IMR-90 (cell line): ENCODE data around the gene MARCHF6. TPM values are rescaled to one million over a fixed set of nuclear protein-coding genes. Genes with fewer than 3 reads are reported as not detected.

ENCODE experiments used
- ATAC-seq: fragments of 200-7000 bp; cut with Tn5 transposase; 2 replicates; pipeline ENCODE4 v1.9.1; 2020; ENCODE audit warnings: low read depth, mild to moderate bottlenecking, moderate library complexity
- BruUV-seq: library from RNA; stranded (reverse); fragments of 400-500 nt; replicated peaks from 2 replicates; lab custom pipeline; 2021; lab: Mats Ljungman, UMichigan
- CTCF ChIA-PET: fragments of 300-600 bp; formaldehyde crosslinking; extraction: SDS; loops from one replicate; lab custom pipeline; 2021; ENCODE audit warnings: antibody characterized with exemption; lab: Yijun Ruan, JAX
- POLR2A ChIA-PET: fragments of 300-600 bp; sonication (Branson Sonifier 250); formaldehyde crosslinking; loops from one replicate; lab custom pipeline; 2022; ENCODE audit warnings: antibody characterized with exemption; ENCODE audit not compliant: unreplicated experiment; lab: Charles Lee
- DNase-seq: peaks from one replicate; pipeline ENCODE4 v3.0.0; 2013
- H2AFZ ChIP-seq: replicated peaks from 2 replicates; pipeline ENCODE3; 2013; ENCODE audit warnings: low read length, mild to moderate bottlenecking; ENCODE audit not compliant: poor library complexity
- H2AK5ac ChIP-seq: 2 replicates; pipeline ENCODE4 v1.6.1; 2013; ENCODE audit warnings: low read depth, low read length, inconsistent platforms
- H2AK9ac ChIP-seq: replicated peaks from 2 replicates; pipeline ENCODE3; 2013; ENCODE audit warnings: mild to moderate bottlenecking, low read depth, low read length, moderate library complexity; ENCODE audit not compliant: poor library complexity
- H2BK120ac ChIP-seq: 2 replicates; pipeline ENCODE4 v1.6.1; 2013; ENCODE audit warnings: low read depth, low read length, inconsistent platforms
- H2BK15ac ChIP-seq: 3 replicates; pipeline ENCODE4 v1.6.1; 2013; ENCODE audit warnings: low read depth, low read length, inconsistent platforms
- H2BK20ac ChIP-seq: 2 replicates; pipeline ENCODE4 v1.6.1; 2013; ENCODE audit warnings: low read depth, mild to moderate bottlenecking, inconsistent platforms, low read length, moderate library complexity
- H2BK5ac ChIP-seq: 2 replicates; pipeline ENCODE4 v1.6.1; 2013; ENCODE audit warnings: mild to moderate bottlenecking, low read depth, low read length, inconsistent platforms; ENCODE audit not compliant: poor library complexity, severe bottlenecking
- H3K14ac ChIP-seq: replicated peaks from 2 replicates; pipeline ENCODE4 v1.6.1; 2013; ENCODE audit warnings: low read depth, low read length, inconsistent platforms
- H3K18ac ChIP-seq: 2 replicates; pipeline ENCODE4 v1.6.1; 2013; ENCODE audit warnings: low read depth, low read length, control low read depth
- H3K23ac ChIP-seq: 2 replicates; pipeline ENCODE4 v1.6.1; 2013; ENCODE audit warnings: low read depth, low read length, inconsistent platforms
- H3K27ac ChIP-seq: 2 replicates; pipeline ENCODE4 v1.5.1; 2013; ENCODE audit warnings: mild to moderate bottlenecking, control low read depth, low read length; ENCODE audit not compliant: insufficient read depth
- H3K27me3 ChIP-seq: 2 replicates; pipeline ENCODE4 v1.6.1; 2013; ENCODE audit warnings: low read length; ENCODE audit not compliant: control insufficient read depth, insufficient read depth
- H3K36me3 ChIP-seq: 2 replicates; pipeline ENCODE4 v1.6.1; 2013; ENCODE audit warnings: low read length, mixed read lengths; ENCODE audit not compliant: control insufficient read depth, insufficient read depth
- H3K4ac ChIP-seq: 2 replicates; pipeline ENCODE4 v1.6.1; 2013; ENCODE audit warnings: low read depth, low read length, inconsistent platforms
- H3K4me1 ChIP-seq: 2 replicates; pipeline ENCODE4 v1.6.1; 2013; ENCODE audit warnings: low read length, mixed read lengths; ENCODE audit not compliant: control insufficient read depth, insufficient read depth
- H3K4me2 ChIP-seq: 2 replicates; pipeline ENCODE4 v1.6.1; 2013; ENCODE audit warnings: low read depth, mild to moderate bottlenecking, control low read depth, low read length, moderate library complexity
- H3K4me3 ChIP-seq: 2 replicates; pipeline ENCODE4 v1.5.1; 2013; ENCODE audit warnings: low read depth, mild to moderate bottlenecking, control low read depth, low read length, moderate library complexity; ENCODE audit not compliant: insufficient read depth
- H3K56ac ChIP-seq: 2 replicates; pipeline ENCODE4 v1.6.1; 2013; ENCODE audit warnings: low read length, inconsistent platforms; ENCODE audit not compliant: insufficient read depth; ENCODE audit errors: extremely low read depth
- H3K79me1 ChIP-seq, 2 experiments: 2 replicates each; pipeline ENCODE4 v1.6.1; 2013; ENCODE audit warnings: low read length in 2 of 2, inconsistent platforms in 1 of 2, low read depth in 1 of 2
- H3K9ac ChIP-seq: 2 replicates; pipeline ENCODE4 v1.6.1; 2013; ENCODE audit warnings: low read depth, low read length, control low read depth
- H3K9me1 ChIP-seq: 2 replicates; pipeline ENCODE4 v1.6.1; 2013; ENCODE audit warnings: low read length, inconsistent platforms; ENCODE audit not compliant: insufficient read depth
- H3K9me3 ChIP-seq: 2 replicates; pipeline ENCODE4 v1.6.1; 2013; ENCODE audit warnings: low read length; ENCODE audit not compliant: control insufficient read depth, insufficient read depth
- H4K20me1 ChIP-seq: 2 replicates; pipeline ENCODE4 v1.6.1; 2013; ENCODE audit warnings: low read length, inconsistent platforms; ENCODE audit not compliant: insufficient read depth
- H4K5ac ChIP-seq: 2 replicates; pipeline ENCODE4 v1.6.1; 2013; ENCODE audit warnings: mild to moderate bottlenecking, low read depth, low read length, control low read depth
- H4K8ac ChIP-seq, 2 experiments: 2 replicates each; pipeline ENCODE4 v1.6.1; 2013; ENCODE audit warnings: low read depth in 2 of 2, low read length in 2 of 2, control low read depth in 1 of 2, inconsistent platforms in 1 of 2
- H4K91ac ChIP-seq: 2 replicates; pipeline ENCODE4 v1.6.1; 2013; ENCODE audit warnings: low read depth, low read length, inconsistent platforms; ENCODE audit not compliant: insufficient read depth
- CEBPB ChIP-seq: IDR thresholded peaks from 2 replicates; pipeline ENCODE4 v1.6.1; 2012; ENCODE audit warnings: low read depth, low read length, improper control_type of control experiment
- MAFK ChIP-seq: IDR thresholded peaks from 2 replicates; pipeline ENCODE4 v1.6.1; 2012; ENCODE audit warnings: low read depth, low read length, improper control_type of control experiment
- WGBS, 2 experiments: methylation state at CpG; one replicate each; pipeline versions ENCODE4 v1.1.5 to v1.1.7; 2013; ENCODE audit warnings: missing lambda C conversion rate in 2 of 2; ENCODE audit not compliant: insufficient read length in 1 of 2; ENCODE audit errors: extremely low coverage in 2 of 2; 5-methylcytosine and 5-hydroxymethylcytosine counted together
- dilution Hi-C: fragments of 300-500 bp; cut with HindIII; formaldehyde crosslinking; loops from one replicate; pipeline ENCODE4 v1.14.3; 2018; ENCODE audit warnings: low sequenced_read_pairs; ENCODE audit not compliant: unreplicated experiment
- in situ Hi-C: fragments of 300-500 bp; cut with MboI; formaldehyde crosslinking; loops from 3 replicates; pipeline ENCODE4 v1.14.3; 2019; ENCODE audit warnings: low sequenced_read_pairs, inconsistent platforms, mixed read lengths
- intact Hi-C: fragments of 100-400 bp; cut with micrococcal nuclease; formaldehyde crosslinking; loops from 2 replicates; pipeline ENCODE4 v1.10.0; 2022
- polyA plus RNA-seq, 3 experiments: library from polyadenylated mRNA; depleted of rRNA; stranded (reverse); fragments of >200 nt; gene quantifications; 2 replicates each; pipeline ENCODE4 v1.2.3, GENCODE V29; 2012; ENCODE audit warnings: low replicate concordance in 1 of 3
- total RNA-seq: library from RNA; depleted of rRNA; stranded (reverse); fragments of >200 nt; gene quantifications from 2 replicates; pipeline ENCODE4 v1.2.3, GENCODE V29; 2012

The MARCHF6 gene
- total and polyA plus RNA-seq, 2 of the 4 experiments (the other 2 are of a cell fraction): 55.2 to 62.6 TPM

DNA sequence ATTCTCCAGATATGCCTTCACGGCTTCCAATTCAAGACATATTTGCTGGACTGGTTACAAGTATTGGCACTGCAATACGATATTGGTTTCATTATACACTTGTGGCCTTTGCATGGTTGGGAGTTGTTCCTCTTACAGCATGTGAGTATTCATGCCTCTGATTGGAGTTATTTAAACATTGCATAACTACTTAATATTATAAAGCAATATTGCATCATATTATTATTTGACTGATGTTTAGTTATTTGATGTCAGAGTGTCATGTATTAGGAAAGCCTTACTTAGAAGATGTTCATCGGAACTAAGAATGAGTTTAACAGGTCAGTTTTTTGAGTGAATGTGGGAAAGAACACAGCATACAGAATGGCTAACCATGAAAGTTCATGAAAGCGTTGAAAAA, 28.3 kb downstream of the MARCHF6 start:
- no TSS peak for BruUV-seq
- no peak overlapping the region for H3K4me2 ChIP-seq
- no peak overlapping the region for H4K91ac ChIP-seq
- H3K4me1 ChIP-seq: peaks cover 5% of the 10 kb centered on the region
- intact Hi-C loops: no loop called here
- no peak for TF ChIP-seq MAFK
- TF ChIP-seq CEBPB: peak; percentile 60
- POLR2A ChIA-PET: interaction anchor here (0.9 kb wide), 1 partner anchor 16 kb away, joined by 4 read pairs; no protein-coding TSS in a partner anchor
- no CpG with 5 or more reads among the region's 4 CpGs for WGBS, 2 experiments
- peaks cover 25% of the 10 kb centered on the region for H4K20me1 ChIP-seq
- dilution Hi-C loops: no loop called here
- H3K18ac ChIP-seq: no peak overlapping the region
- in situ Hi-C loops: no loop called here
- no peak overlapping the region for H4K5ac ChIP-seq
- H3K79me1 ChIP-seq: peaks cover 9 to 43% of the 10 kb centered on the region in 2 experiments
- no peak overlapping the region for H2AK5ac ChIP-seq
- H2AFZ ChIP-seq: no peak overlapping the region
- H3K4me3 ChIP-seq: no peak overlapping the region
- H3K9ac ChIP-seq: no peak overlapping the region
- CTCF ChIA-PET: no interaction called here
- no peak for ATAC-seq
- DNase-seq: no peak
- H3K9me3 ChIP-seq: no peaks in the 10 kb centered on the region
- peaks cover 14% of the 10 kb centered on the region for H3K36me3 ChIP-seq
- no peaks in the 10 kb centered on the region for H3K27me3 ChIP-seq
- H3K4ac ChIP-seq: no peak overlapping the region
- no peak overlapping the region for H2AK9ac ChIP-seq
- no peak overlapping the region for H2BK15ac ChIP-seq
- H3K14ac ChIP-seq: no peak overlapping the region
- H4K8ac ChIP-seq: no peak overlapping the region
- no peak overlapping the region for H2BK5ac ChIP-seq
- H3K56ac ChIP-seq: no peak overlapping the region
- no peak overlapping the region for H3K27ac ChIP-seq
- no peak overlapping the region for H2BK120ac ChIP-seq
- no peak overlapping the region for H2BK20ac ChIP-seq
- no peak overlapping the region for H3K23ac ChIP-seq
- peaks cover 7% of the 10 kb centered on the region; the same call in 1 of the 2 replicates for H3K9me1 ChIP-seq
